ENCODE data around the gene SSBP1.
"Not testable (repeated sequence)": the region's sequence is repeated elsewhere in the genome, so short reads cannot be mapped to it uniquely, and the experiment has no call there.

SSBP1 gene

GRCh38 chr7:141737836-141738591, at the start of gene SSBP1:
Gene SSBP1, plus strand, starts transcription at chr7:141738358. Its CDS starts 809 bp downstream, at chr7:141739167.
- peak; percentile 77 for DNase-seq (ENCODE audit: extremely low spot score, insufficient read length, low read depth)
- FAIRE-seq: peak; percentile 98

- not testable (repeated sequence) for FAIRE-seq; DNase-seq (ENCODE audit: extremely low spot score, insufficient read length, low read depth)
Observed at GRCh38 chr7:141689072-141689825, 48.9 kb upstream of the SSBP1 start.

- FAIRE-seq: no peak
- DNase-seq (ENCODE audit: extremely low spot score, insufficient read length, low read depth): no peak
Observed at GRCh38 chr7:141691540-141691939, 46.6 kb upstream of the SSBP1 start.

GRCh38 chr7:141691961-141692360, 46.2 kb upstream of the SSBP1 start:
- DNase-seq (ENCODE audit: extremely low spot score, insufficient read length, low read depth) (no peak), FAIRE-seq (no peak)

GRCh38 chr7:141693082-141693481, 45.1 kb upstream of the SSBP1 start:
- FAIRE-seq: no peak

GRCh38 chr7:141695803-141696289, 42.3 kb upstream of the SSBP1 start:
- FAIRE-seq (no peak), DNase-seq (ENCODE audit: extremely low spot score, insufficient read length, low read depth) (no peak)

More at GRCh38 chr7:141693082-141693481, 45.1 kb upstream of the SSBP1 start:
- no peak for DNase-seq (ENCODE audit: extremely low spot score, insufficient read length, low read depth)

GRCh38 chr7:141696348-141696747, 41.8 kb upstream of the SSBP1 start:
- DNase-seq (ENCODE audit: extremely low spot score, insufficient read length, low read depth) (no peak), FAIRE-seq (no peak)

GRCh38 chr7:141697211-141697871, 40.8 kb upstream of the SSBP1 start:
- FAIRE-seq (no peak), DNase-seq (ENCODE audit: extremely low spot score, insufficient read length, low read depth) (no peak)

GRCh38 chr7:141698247-141699015, 39.7 kb upstream of the SSBP1 start:
- peak; percentile 64 for FAIRE-seq
- no peak for DNase-seq (ENCODE audit: extremely low spot score, insufficient read length, low read depth)

GRCh38 chr7:141699860-141700259, 38.3 kb upstream of the SSBP1 start:
- no peak for FAIRE-seq
- no peak for DNase-seq (ENCODE audit: extremely low spot score, insufficient read length, low read depth)

GRCh38 chr7:141700296-141700847, 37.8 kb upstream of the SSBP1 start:
- no peak for FAIRE-seq

GRCh38 chr7:141700848-141701371, 37.2 kb upstream of the SSBP1 start:
- peak; percentile 5 for FAIRE-seq
- no peak for DNase-seq (ENCODE audit: extremely low spot score, insufficient read length, low read depth)

More at GRCh38 chr7:141700296-141700847, 37.8 kb upstream of the SSBP1 start:
- DNase-seq (ENCODE audit: extremely low spot score, insufficient read length, low read depth): no peak

- FAIRE-seq (peak; percentile 89), DNase-seq (ENCODE audit: extremely low spot score, insufficient read length, low read depth) (peak; percentile 52)
Observed at GRCh38 chr7:141701489-141702046, 36.6 kb upstream of the SSBP1 start.

GRCh38 chr7:141702047-141702567, 36.1 kb upstream of the SSBP1 start, which contains the start of gene DENND11:
Gene DENND11, minus strand, starts transcription at chr7:141702166. Its CDS starts 13 bp downstream, at chr7:141702153.
- no peak for FAIRE-seq

GRCh38 chr7:141702892-141703291, 35.3 kb upstream of the SSBP1 start:
- FAIRE-seq: no peak
- no peak for DNase-seq (ENCODE audit: extremely low spot score, insufficient read length, low read depth)

More at GRCh38 chr7:141702047-141702567, 36.1 kb upstream of the SSBP1 start, which contains the start of gene DENND11:
- DNase-seq (ENCODE audit: extremely low spot score, insufficient read length, low read depth): peak; percentile 51

GRCh38 chr7:141704112-141704511, 34.0 kb upstream of the SSBP1 start:
- DNase-seq (ENCODE audit: extremely low spot score, insufficient read length, low read depth): no peak
- FAIRE-seq: no peak

GRCh38 chr7:141704741-141705140, 33.4 kb upstream of the SSBP1 start:
- FAIRE-seq (no peak), DNase-seq (ENCODE audit: extremely low spot score, insufficient read length, low read depth) (no peak)

- FAIRE-seq: no peak
- DNase-seq (ENCODE audit: extremely low spot score, insufficient read length, low read depth): no peak
Observed at GRCh38 chr7:141706239-141707064, 31.7 kb upstream of the SSBP1 start.
